Epidermal melanocyte (primary cell): Measurements from ENCODE around the gene FXR1.
A peak's percentile ranks its signal among the peaks of the same experiment; 100 is the strongest.
"Not testable (repeated sequence)": the region's sequence is repeated elsewhere in the genome, so short reads cannot be mapped to it uniquely, and the experiment has no call there.

Experiments used
- DNase-seq: peaks from one replicate; pipeline ENCODE4 v3.0.0; 2011; ENCODE audit warnings: low spot score; ENCODE audit not compliant: insufficient read length

Gene FXR1

GRCh38 chr3:180912304-180913296 lies at the start of gene FXR1:
TSS of gene FXR1 (plus strand) at chr3:180912670. CDS start at chr3:180912686, 16 bp downstream.
- DNase-seq = peak; percentile 80

GRCh38 chr3:180870008-180870699 lies 42.3 kb upstream of the FXR1 start:
- DNase-seq = no peak

- no peak for DNase-seq
These were observed 40.6 kb upstream of the FXR1 start for GRCh38 chr3:180871901-180872300.

- not testable (repeated sequence) for DNase-seq
These were observed 40.0 kb upstream of the FXR1 start for GRCh38 chr3:180872430-180872829.

- no peak for DNase-seq
These were observed 37.3 kb upstream of the FXR1 start for GRCh38 chr3:180875124-180875698.

- DNase-seq = no peak
These were observed 31.2 kb upstream of the FXR1 start for GRCh38 chr3:180881065-180881801.

- DNase-seq = no peak
These were observed 30.4 kb upstream of the FXR1 start for GRCh38 chr3:180882115-180882514.

- DNase-seq = no peak
These were observed 23.4 kb upstream of the FXR1 start for GRCh38 chr3:180888992-180889560.

GRCh38 chr3:180898572-180898971 lies 13.9 kb upstream of the FXR1 start:
- no peak for DNase-seq

- DNase-seq = no peak
These were observed 2.9 kb upstream of the FXR1 start for GRCh38 chr3:180909369-180910127.

GRCh38 chr3:180910823-180911222 lies 1.6 kb upstream of the FXR1 start:
- no peak for DNase-seq

- no peak for DNase-seq
These were observed 580 bp upstream of the FXR1 start for GRCh38 chr3:180911876-180912303.

GRCh38 chr3:180913581-180914404 lies 1.3 kb downstream of the FXR1 start:
- DNase-seq = no peak

GRCh38 chr3:180918542-180918941 lies 6.1 kb downstream of the FXR1 start:
- no peak for DNase-seq

GRCh38 chr3:180922242-180922641 lies 9.8 kb downstream of the FXR1 start:
- DNase-seq = no peak

GRCh38 chr3:180923561-180923960 lies 11.1 kb downstream of the FXR1 start:
- no peak for DNase-seq

GRCh38 chr3:180926526-180926925 lies 14.1 kb downstream of the FXR1 start:
- no peak for DNase-seq

GRCh38 chr3:180929376-180929775 lies 16.9 kb downstream of the FXR1 start:
- DNase-seq = no peak

- DNase-seq = no peak
These were observed 18.1 kb downstream of the FXR1 start for GRCh38 chr3:180930526-180930925.
